Testis (tissue), 2 donors: ENCODE measurements around the gene RIMBP2.

Experiments
- CTCF ChIP-seq, 3 experiments: fragments of 450-650 bp in 2 of 3; fragments of 200-600 bp in 1 of 3; sonication (generic) in 1 of 3; IDR thresholded peaks; one replicate each; pipeline ENCODE4 v1.5.1; 2016 to 2019; ENCODE audit warnings: antibody characterized with exemption in 3 of 3, mild to moderate bottlenecking in 2 of 3, moderate library complexity in 1 of 3
- POLR2A ChIP-seq: fragments of 450-650 bp; IDR thresholded peaks from one replicate; pipeline ENCODE4 v1.6.1; 2017; ENCODE audit warnings: antibody characterized with exemption, mild to moderate bottlenecking, moderate library complexity

DNA sequence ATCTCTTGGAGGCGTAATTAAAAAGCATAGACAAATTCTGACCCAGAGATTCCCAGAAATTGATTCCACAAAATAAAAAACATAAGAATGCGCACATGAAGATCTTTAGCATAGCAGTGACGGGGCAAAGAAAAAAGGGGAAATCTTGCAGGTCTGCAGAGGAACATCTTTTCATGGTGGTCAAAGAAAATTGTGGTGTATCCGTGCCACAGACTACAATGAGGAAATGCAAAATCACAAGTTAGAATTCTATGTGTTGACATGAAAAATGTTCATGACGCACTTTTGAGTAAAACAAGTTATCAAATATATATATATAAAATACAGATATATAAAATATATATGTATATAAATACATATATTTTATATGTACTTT, 101.6 kb downstream of the RIMBP2 start:
- TF ChIP-seq CTCF (IDR thresholded peaks at IDR 0.05) (no peak), POLR2A (no peak)
